SU-DHL-6 (cell line): ENCODE results near the gene BBX.

Experiments used
- H2AFZ ChIP-seq: fragments of 200-600 bp; sonication (generic); 2 replicates; pipeline ENCODE4 v1.6.1; 2014; ENCODE audit warnings: low read depth, mild to moderate bottlenecking, moderate library complexity, mixed read lengths, antibody characterized with exemption, low read length; ENCODE audit not compliant: severe bottlenecking
- H3F3A ChIP-seq: fragments of 200-600 bp; shearing (Covaris generic); 2 replicates; pipeline ENCODE4 v1.6.0; 2016; ENCODE audit warnings: antibody characterized with exemption, mild to moderate bottlenecking; ENCODE audit not compliant: insufficient read depth
- H3K27ac ChIP-seq: fragments of 200-600 bp; sonication (generic); 2 replicates; pipeline ENCODE4 v1.5.1; 2016; ENCODE audit warnings: low read depth, mild to moderate bottlenecking, low read length, moderate library complexity, mixed read lengths
- H3K27me3 ChIP-seq: fragments of 200-600 bp; sonication (generic), shearing (Covaris generic); 2 replicates; pipeline ENCODE4 v1.6.0; 2014; ENCODE audit warnings: mild to moderate bottlenecking, low read length
- H3K36me3 ChIP-seq: fragments of 200-600 bp; sonication (generic); 2 replicates; pipeline ENCODE4 v1.6.1; 2014; ENCODE audit warnings: mild to moderate bottlenecking, low read length, mixed read lengths
- H3K4me2 ChIP-seq: fragments of 300-600, 200-600 bp; shearing (Covaris generic), sonication (generic); 2 replicates; pipeline ENCODE4 v1.6.0; 2014; ENCODE audit warnings: low read length, low read depth, mild to moderate bottlenecking; ENCODE audit not compliant: poor library complexity, severe bottlenecking
- H3K4me3 ChIP-seq: fragments of 200-600 bp; sonication (generic); 2 replicates; pipeline ENCODE4 v1.5.1; 2014; ENCODE audit warnings: antibody characterized with exemption, low read length, mild to moderate bottlenecking, mixed read lengths; ENCODE audit not compliant: insufficient read depth, poor library complexity, severe bottlenecking
- H3K79me2 ChIP-seq: fragments of 200-600 bp; sonication (generic); 2 replicates; pipeline ENCODE4 v1.6.1; 2014; ENCODE audit warnings: mild to moderate bottlenecking, low read length, moderate library complexity; ENCODE audit not compliant: insufficient read depth
- H3K9ac ChIP-seq: fragments of 200-600 bp; sonication (generic); 2 replicates; pipeline ENCODE4 v1.7.0; 2014; ENCODE audit warnings: mild to moderate bottlenecking, low read length
- H3K9me2 ChIP-seq: fragments of 200-600 bp; sonication (generic); replicated peaks from 2 replicates; pipeline ENCODE4 v1.6.1; 2014; ENCODE audit warnings: low read length; ENCODE audit not compliant: insufficient read depth
- H3K9me3 ChIP-seq: fragments of 200-600 bp; sonication (generic); 2 replicates; pipeline ENCODE4 v1.6.1; 2014; ENCODE audit warnings: low read length, mixed read lengths; ENCODE audit not compliant: insufficient read depth
- H4K20me1 ChIP-seq: fragments of 200-600 bp; sonication (generic); 2 replicates; pipeline ENCODE4 v1.6.1; 2014; ENCODE audit warnings: low read depth, mild to moderate bottlenecking, antibody characterized with exemption, low read length, moderate library complexity, mixed read lengths
- EZH2phosphoT487 ChIP-seq: fragments of 200-600 bp; sonication (generic), shearing (Covaris generic); conservative IDR thresholded peaks from 2 replicates; pipeline ENCODE4 v1.6.1; 2018; ENCODE audit warnings: mild to moderate bottlenecking, antibody characterized with exemption, low read length, moderate library complexity, mixed read lengths
- TF ChIP-seq, protein P1 (sequence below): fragments of 200-600 bp; sonication (generic); IDR thresholded peaks from one replicate; pipeline ENCODE4 v1.5.1; 2017; ENCODE audit warnings: antibody characterized with exemption, mild to moderate bottlenecking, low read length, moderate library complexity; ENCODE audit not compliant: insufficient read depth, poor library complexity, severe bottlenecking

The BBX gene

DNA sequence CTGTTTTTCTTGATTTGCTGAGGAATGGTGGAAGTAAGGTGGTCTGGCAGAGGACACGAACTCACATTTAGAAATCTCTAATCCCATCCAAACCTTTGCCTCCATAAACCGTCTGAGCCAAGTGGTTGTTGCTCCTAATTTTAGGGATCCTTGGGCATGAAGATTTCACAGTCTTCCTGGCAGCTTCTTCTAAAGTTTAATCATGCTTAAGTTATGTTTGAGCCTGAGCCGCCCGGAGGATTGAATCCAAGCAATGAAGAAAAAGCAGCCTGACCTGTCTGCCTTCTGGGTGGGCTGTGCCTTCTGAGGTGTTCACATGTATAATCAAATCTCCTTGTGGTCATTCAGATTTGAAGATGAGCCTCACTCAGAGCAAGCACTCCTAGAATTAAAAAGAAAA is 319.1 kb downstream of the BBX start:
- Histone ChIP-seq H3F3A (no peaks in the 10 kb centered on the region), H3K27me3 (no peaks in the 10 kb centered on the region), H3K9ac (no peak overlapping the region), H2AFZ (no peak overlapping the region), H3K4me3 (no peak overlapping the region), H3K27ac (no peak overlapping the region), H3K9me3 (no peaks in the 10 kb centered on the region), H4K20me1 (no peaks in the 10 kb centered on the region), H3K79me2 (no peaks in the 10 kb centered on the region), H3K36me3 (no peaks in the 10 kb centered on the region), H3K9me2 (no peaks in the 10 kb centered on the region), H3K4me2 (no peak overlapping the region)
- no peak for TF ChIP-seq EZH2phosphoT487
- TF ChIP-seq, protein P1, sequence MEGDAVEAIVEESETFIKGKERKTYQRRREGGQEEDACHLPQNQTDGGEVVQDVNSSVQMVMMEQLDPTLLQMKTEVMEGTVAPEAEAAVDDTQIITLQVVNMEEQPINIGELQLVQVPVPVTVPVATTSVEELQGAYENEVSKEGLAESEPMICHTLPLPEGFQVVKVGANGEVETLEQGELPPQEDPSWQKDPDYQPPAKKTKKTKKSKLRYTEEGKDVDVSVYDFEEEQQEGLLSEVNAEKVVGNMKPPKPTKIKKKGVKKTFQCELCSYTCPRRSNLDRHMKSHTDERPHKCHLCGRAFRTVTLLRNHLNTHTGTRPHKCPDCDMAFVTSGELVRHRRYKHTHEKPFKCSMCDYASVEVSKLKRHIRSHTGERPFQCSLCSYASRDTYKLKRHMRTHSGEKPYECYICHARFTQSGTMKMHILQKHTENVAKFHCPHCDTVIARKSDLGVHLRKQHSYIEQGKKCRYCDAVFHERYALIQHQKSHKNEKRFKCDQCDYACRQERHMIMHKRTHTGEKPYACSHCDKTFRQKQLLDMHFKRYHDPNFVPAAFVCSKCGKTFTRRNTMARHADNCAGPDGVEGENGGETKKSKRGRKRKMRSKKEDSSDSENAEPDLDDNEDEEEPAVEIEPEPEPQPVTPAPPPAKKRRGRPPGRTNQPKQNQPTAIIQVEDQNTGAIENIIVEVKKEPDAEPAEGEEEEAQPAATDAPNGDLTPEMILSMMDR: no peak

DNA sequence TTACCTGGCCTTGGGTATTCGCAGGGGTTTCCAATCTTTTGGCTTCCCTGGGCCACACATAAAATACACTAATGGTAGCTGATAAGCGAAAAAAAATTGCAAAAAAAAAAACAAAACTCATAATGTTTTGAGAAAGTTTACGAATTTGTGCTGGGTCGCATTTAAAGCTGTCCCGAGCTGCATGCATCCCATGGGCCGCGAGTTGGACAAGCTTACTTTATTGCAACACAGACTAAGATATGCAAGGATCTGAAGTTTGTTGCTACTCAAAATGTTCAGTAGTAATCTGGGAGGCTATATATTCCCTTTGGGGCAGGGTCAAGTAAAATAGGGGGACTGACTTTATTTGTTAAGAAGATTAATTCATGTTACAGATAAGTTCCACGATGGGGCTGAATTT is 320.2 kb downstream of the BBX start:
- no peak overlapping the region for H3K4me2 ChIP-seq
- no peak overlapping the region for H3K27ac ChIP-seq
- no peaks in the 10 kb centered on the region for H3K9me2 ChIP-seq
- no peaks in the 10 kb centered on the region for H3K27me3 ChIP-seq
- no peak overlapping the region for H3K9ac ChIP-seq
- H3K79me2 ChIP-seq: no peaks in the 10 kb centered on the region
- no peaks in the 10 kb centered on the region for H3F3A ChIP-seq
- TF ChIP-seq EZH2phosphoT487: no peak
- TF ChIP-seq, protein P1: no peak
- no peak overlapping the region for H3K4me3 ChIP-seq
- no peaks in the 10 kb centered on the region for H3K36me3 ChIP-seq
- H2AFZ ChIP-seq: no peak overlapping the region
- no peaks in the 10 kb centered on the region for H3K9me3 ChIP-seq
- no peaks in the 10 kb centered on the region for H4K20me1 ChIP-seq

DNA sequence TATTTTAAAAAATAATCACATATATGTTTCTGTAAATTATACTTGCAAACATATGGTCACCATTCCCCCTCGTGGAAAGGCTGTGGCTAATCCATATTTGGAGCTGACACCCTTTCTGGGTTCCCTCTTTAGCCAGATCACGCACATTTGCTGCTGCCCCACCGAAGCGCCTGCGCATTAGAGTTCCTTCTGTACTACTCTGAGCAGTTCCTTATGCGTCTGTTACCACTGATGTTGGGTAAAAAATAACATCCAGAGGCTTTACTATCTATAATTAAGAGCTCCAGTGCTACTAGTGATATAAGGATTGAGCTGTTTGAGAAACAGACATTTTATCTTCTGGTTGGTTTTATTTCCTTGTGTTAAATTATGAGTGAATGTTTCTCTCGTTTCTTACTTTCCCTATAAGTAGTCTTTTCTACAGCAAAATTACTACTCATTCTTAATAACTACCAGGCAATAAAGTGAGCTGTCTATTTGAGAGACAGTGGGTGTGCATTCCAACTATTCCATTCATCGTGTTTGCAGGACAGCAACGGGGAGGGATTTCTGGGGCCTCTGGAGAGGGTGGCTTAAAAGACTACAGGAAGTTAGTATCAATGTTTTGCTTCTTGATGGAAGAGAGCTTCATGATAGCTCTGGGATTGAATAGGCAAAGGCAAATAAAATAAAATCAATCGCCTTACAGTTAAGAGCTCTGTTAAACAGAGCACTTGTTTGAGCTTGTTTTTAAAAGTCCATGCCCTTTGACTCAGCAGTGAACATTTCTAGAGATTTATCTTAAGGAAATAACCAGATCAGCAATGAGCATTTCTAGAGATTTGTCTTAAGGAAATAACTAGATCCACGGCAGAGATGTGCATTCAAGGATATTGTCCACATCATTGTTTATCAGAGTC is 322.9 kb downstream of the BBX start:
- Histone ChIP-seq H3K79me2 (no peaks in the 10 kb centered on the region), H3K9ac (no peak overlapping the region), H3K4me2 (no peak overlapping the region), H4K20me1 (no peaks in the 10 kb centered on the region), H3K4me3 (no peak overlapping the region), H2AFZ (no peak overlapping the region), H3K9me2 (no peaks in the 10 kb centered on the region), H3K27me3 (no peaks in the 10 kb centered on the region), H3F3A (no peaks in the 10 kb centered on the region), H3K36me3 (no peaks in the 10 kb centered on the region), H3K27ac (no peak overlapping the region), H3K9me3 (no peaks in the 10 kb centered on the region)
- no peak for TF ChIP-seq EZH2phosphoT487
- TF ChIP-seq, protein P1: no peak
